HG03135 (cell line): ENCODE data around the gene MARVELD3.
"Not testable (repeated sequence)": the region's sequence is repeated elsewhere in the genome, so short reads cannot be mapped to it uniquely, and the experiment has no call there.

Source experiments
- ATAC-seq: cut with Tn5 transposase; IDR thresholded peaks from one replicate; pipeline ENCODE4 v1.9.1; 2021; ENCODE audit warnings: mild to moderate bottlenecking, moderate library complexity; ENCODE audit not compliant: unreplicated experiment

Gene MARVELD3, protein sequence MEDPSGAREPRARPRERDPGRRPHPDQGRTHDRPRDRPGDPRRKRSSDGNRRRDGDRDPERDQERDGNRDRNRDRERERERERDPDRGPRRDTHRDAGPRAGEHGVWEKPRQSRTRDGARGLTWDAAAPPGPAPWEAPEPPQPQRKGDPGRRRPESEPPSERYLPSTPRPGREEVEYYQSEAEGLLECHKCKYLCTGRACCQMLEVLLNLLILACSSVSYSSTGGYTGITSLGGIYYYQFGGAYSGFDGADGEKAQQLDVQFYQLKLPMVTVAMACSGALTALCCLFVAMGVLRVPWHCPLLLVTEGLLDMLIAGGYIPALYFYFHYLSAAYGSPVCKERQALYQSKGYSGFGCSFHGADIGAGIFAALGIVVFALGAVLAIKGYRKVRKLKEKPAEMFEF

DNA sequence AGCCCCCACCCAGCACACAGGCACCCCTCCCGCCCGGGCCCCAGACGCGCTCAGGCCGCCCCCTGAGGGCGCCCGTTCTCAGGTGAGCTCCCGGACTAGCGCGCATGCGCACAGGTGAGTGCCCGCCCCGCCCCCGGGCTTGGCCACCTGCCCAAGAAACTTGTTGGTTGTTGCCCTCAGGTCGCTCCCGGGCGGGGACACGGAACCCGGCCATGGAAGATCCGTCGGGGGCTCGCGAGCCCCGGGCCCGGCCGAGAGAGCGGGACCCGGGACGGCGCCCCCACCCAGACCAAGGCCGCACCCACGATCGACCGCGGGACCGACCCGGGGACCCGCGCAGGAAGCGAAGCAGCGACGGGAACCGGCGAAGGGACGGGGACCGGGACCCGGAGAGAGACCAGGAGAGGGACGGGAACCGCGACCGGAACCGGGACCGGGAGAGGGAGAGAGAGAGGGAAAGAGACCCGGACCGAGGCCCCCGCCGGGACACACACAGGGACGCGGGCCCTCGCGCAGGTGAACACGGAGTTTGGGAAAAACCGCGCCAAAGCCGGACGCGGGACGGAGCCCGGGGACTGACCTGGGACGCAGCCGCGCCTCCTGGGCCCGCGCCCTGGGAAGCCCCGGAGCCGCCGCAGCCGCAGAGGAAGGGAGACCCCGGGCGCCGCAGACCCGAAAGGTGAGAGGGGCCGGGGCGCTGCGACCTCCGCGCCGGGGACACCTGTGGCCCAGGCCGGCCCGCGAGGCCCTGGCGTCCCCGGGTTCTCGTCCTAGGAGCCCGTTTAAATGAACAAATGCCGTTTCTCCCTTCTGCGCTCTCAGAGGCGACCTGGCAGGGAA is at the start of gene MARVELD3:
Gene MARVELD3, plus strand, starts transcription at position 167 of the 840 bp plus-strand sequence. Its CDS starts 46 bp downstream, at position 213.
- ATAC-seq, result no peak

DNA sequence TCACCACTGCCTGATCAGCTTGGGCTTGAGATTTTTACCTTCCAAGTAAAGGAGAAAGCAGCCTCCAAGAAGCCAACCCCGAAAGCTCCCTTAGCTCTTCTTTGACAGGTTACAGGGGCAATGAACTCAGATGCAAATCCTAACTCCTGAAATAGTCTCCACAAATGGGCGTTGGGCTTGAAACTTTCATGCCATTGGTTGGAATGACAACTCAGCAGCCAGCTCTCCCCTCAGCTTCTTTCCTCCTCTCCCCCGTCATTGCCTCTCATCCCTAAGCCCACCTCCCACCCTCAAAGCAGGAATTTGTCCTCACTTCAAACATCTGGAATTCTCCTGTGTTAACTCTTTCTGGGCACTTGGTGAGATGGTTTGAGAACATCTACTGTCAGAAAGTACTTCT is 49.0 kb upstream of the MARVELD3 start, which contains the start of gene TAT:
Gene TAT, minus strand, starts transcription at position 122 of the 400 bp plus-strand sequence. CDS start 677 bp downstream, outside the sequence.
- ATAC-seq, result no peak

DNA sequence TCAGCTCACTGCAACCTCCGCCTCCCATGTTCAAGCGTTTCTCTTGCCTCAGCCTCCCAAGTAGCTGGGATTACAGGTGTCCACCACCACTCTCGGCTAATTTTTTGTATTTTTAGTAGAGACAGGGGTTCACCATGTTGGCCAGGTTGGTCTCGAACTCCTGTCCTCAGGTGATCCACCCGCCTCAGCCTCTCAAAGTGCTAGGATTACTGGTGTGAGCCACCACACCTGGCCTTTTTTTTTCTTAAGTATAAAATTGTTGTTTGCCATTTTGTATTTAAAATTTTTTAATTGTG is 43.5 kb upstream of the MARVELD3 start:
- not testable (repeated sequence) for ATAC-seq

DNA sequence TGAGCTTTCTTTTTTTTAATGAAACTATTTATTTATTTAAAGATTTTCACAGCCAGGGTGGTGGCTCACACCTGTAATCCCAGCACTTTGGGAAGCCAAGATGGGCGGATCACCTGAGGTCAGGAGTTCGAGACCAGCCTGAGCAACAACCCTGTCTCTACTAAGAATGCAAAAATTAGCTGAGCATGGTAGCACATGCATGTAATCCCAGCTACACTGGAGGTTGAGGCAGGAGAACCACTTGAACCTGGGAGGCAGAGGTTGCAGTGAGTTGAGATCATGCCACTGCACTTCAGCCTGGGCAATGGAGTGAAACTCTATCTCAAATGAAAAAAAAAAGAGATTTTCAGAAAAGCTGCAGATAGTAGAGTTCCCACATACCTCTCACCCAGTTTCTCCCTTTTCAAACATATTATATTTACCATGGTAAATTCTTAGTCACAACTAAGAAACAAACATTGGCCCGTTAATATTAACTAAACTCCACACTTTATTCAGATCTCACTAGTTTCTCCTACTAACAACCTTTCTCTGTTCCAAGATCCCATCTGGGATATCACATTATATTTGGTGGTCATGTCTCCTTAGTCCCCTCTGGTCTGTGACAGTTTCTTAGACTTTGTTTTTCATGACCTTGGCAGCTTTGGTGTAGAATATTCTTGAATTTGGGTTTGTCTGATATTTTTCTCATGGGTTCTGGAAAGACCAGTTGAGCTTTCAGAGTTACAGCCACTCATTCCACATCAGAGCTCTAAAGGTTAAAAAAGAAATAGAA is 41.3 kb upstream of the MARVELD3 start:
- ATAC-seq, result no peak

DNA sequence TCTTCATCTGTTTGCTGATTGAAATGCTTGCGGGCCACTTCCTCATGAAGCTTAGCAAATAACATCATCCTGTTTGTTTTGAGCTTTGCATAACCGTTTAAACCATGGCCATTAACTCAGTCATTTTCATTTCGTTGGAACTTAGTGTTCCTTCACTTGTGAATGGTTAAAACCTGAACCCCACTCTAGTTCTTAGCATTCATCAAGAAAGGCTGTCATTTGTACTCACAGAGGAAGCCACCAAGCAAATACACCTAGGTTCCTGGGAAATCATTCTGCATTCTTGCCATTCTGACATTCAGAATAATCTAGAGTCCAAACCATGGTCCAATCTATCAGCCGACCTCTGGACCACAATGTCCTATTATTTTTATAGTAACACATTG is 40.7 kb upstream of the MARVELD3 start:
- ATAC-seq, result no peak

DNA sequence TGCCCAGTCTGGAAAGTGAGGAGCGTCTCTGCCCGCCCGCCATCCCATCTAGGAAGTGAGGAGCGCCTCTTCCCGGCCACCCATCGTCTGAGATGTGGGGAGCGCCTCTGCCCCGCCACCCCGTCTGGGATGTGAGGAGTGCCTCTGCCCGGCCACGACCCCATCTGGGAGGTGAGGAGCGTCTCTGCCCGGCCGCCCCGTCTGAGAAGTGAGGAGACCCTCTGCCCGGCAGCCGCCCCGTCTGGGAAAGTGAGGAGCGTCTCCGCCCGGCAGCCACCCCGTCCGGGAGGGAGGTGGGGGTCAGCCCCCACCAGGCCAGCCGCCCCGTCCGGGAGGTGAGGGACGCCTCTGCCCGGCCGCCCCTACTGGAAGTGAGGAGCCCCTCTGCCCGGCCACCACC is 36.6 kb upstream of the MARVELD3 start:
- ATAC-seq, result not testable (repeated sequence)

DNA sequence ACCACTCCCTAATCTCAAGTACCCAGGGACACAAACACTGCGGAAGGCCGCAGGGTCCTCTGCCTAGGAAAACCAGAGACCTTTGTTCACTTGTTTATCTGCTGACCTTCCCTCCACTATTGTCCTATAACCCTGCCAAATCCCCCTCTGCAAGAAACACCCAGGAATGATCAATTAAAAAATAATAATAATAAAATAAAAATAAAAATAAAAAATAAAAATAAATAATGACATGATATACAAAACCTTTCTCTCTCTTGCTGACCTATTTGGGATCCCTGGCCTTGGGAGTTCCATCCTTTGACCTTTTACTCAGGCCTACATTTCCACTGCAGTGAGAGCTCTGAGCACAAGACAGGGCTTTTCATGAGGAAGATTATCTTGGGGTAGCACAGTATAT is 35.9 kb upstream of the MARVELD3 start:
- ATAC-seq, result not testable (repeated sequence)

DNA sequence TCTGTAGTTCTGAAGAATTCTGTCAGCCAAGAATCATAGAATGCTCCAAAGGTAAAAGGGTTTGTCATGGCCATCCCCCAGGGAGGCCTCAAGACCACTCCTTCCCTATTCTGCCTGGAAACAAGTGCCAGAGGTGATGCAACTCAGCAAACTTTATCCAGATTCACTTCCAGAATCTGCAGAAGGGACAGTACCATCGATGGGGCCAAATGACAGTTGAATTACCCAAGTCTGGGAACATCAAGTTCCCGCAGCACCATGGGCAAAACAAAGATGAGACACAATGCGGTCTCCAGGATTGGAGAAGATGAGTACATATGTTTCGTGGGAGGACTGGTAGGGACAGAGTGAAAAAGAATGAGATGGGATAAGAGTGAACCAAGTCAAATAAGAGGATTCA is 35.4 kb upstream of the MARVELD3 start:
- ATAC-seq, result no peak

DNA sequence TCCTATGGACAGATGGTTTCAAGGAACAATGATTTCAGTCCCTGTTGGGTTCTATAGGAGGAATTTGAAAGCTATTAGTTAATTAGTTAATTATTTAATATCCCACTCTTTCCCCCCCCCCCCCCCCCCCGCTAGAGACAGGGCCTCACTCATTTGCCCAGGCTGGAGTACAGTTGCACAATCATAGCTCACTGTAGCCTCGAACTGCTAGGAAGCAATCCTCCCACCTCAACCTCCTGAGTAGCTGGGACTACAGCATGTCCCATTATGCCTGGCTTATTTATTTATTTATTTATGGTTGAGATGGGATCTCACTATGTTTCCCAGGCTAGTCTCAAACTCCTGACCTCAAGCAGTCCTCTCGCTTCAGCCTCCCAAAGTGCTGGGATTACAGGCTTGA is 34.1 kb upstream of the MARVELD3 start:
- no peak for ATAC-seq

DNA sequence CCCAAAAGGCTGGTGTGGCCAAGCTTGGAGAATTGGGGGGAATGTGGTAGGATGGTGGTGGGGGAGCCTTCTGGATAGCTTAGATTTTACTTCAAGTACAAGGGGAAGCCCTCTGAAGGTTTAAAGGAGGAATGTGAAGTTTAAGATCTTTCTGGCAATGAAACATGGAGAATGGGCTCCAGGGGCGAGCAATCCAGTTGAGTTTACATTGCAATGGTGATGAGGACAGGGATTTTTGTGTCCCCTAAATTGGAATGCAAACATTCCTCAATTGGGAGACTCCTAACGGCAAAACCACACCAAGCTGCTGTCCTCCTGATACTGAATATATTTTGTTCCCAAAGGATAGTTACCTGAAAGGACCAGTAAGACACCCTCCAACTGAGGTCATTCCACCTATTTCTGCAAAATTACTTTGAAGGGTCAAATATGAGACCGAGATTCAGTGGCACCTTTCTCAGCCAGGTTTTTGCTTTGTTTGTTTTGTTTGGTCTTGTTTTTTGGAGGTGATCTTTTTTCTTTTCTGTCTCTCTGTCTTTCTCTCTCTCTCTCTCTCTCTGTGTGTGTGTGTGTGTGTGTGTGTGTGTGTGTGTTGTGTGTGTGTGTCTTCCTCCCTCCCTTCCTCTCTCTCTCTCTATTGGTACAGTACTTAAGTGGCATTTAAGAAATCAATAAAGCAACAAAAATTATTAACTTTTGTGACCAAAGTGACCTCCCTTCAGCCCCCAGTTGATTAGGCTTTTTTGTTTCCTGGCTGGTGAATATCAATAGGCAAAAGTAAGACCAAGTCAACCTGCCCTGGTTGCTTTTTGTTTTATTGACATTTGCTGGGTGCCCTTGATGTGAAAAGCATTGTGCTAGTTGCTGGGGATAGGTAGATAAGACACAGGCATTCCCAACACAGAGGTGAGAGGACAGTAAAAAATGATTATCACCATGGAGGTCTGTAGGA is 32.7 kb upstream of the MARVELD3 start:
- ATAC-seq, result no peak

DNA sequence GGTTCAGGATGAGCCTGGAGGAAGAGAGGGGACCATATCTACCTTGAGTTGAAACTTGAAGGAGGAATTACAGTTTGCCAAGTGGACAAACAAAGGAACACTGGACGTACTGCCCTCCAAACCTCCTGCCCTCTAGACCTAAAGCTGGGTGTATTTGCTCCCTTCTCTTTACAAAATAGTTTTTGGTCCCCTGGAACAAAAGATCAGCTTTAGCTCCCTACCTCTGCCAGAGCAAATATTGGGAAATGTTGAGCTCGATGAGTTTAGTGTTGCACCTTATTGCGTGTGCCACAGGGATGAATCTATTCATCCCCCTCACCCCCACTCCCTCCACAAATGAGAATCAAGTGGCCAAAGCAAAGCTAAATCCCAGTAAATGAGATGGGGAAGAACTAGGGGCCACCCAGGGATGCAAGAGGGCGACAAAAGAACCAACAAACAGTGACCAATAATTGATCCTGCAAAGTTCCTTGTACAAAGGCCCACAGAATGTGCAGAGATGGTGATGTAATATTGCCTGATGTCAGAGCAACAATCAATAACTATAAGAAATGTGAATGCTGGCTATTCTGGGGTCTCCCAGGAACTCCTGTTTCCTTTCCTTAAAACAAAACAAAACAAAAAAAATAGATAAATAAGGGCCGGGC is 31.9 kb upstream of the MARVELD3 start:
- ATAC-seq, result no peak

DNA sequence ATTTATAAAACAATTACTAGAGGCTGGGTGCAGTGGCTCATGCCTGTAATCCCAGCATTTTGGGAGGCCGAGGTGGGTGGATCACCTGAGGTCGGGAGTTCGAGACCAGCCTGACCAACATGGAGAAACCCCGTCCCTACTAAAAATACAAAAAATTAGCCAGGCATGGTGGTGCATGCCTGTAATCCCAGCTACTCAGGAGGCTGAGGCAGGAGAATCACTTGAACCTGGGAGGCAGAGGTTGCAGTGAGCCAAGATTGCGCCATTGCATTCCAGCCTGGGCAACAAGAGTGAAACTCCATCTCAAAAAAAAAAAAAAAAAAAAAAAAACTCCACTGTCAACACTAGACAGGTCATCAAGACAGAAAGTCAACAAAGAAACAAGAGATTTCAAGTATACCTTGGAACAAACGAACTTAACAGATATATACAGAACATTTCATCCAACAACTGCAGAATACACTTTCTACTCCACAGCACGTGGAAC is 30.6 kb upstream of the MARVELD3 start:
- ATAC-seq, result not testable (repeated sequence)

DNA sequence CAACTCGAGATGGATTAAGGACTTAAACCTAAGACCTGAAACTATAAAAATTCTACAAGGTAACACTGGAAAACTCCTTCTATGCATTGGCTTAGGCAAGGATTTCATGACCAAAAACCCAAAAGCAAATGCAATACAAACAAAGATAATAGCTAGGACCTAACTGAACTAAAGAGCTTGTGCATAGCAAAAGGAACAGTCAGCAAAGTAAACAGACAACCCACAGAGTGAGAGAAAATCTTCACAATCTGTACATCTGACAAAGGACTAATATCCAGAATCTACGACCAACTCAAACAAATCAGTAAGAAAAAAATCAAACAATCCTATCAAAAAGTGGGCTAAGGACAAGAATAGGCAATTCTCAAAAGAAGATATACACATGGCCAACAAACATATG is 27.6 kb upstream of the MARVELD3 start:
- ATAC-seq, result not testable (repeated sequence)

DNA sequence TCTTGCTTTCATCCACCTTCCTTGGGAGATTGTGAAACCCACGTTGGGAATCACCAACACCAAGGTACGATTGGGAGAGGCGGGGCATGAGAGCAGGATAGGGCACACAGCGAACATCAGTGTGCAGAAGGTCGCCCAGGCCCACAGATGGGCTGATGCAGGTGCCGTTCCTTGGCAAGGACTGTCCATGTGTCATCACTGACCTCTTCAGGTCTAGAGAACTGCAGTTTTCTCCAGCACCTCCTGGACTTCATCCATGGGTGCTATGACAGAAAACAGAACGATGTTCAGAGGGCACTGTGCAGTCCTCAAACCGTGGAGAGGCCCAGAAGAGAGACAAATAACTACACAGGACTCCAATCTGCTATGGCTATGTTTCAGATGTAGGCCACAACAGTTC is 25.2 kb upstream of the MARVELD3 start:
- ATAC-seq, result no peak

DNA sequence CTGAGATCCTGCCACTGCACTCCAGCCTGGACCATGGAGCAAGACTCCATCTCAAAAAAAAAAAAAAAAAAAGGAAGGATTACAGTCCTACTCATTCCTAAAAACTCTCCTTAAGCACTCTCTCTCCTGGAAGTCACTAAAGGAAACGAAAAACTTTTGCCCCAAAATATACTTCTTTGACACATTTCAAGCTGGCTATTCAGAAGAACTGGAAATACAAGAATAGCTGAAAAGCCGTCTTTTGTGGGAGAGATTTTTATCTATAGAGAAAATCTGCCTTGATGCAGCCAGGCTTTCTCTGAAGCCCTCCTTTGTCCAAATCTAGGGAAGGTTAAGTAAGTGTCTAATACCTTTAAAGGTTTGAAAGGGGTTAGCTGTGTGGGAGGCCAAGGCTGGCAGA is 16.9 kb upstream of the MARVELD3 start:
- no peak for ATAC-seq

DNA sequence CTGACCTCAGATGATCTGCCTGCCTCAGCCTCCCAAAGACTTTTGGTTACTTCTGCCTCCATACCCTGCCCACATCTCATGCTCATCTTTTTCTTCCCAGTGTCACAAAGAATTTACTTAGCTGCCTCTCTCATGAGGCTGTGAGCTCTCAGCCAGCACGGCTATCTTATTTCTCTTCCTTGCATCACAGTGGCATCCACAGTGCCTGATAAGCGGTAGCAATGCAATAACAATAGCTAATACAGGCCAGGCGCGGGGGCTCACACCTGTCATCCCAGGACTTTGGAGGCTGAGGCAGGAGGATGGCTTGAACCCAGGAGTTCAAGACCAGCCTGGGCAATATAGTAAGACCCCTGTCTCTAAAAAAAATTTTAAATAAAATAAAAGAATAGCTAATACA is 15.5 kb upstream of the MARVELD3 start:
- ATAC-seq, result no peak

DNA sequence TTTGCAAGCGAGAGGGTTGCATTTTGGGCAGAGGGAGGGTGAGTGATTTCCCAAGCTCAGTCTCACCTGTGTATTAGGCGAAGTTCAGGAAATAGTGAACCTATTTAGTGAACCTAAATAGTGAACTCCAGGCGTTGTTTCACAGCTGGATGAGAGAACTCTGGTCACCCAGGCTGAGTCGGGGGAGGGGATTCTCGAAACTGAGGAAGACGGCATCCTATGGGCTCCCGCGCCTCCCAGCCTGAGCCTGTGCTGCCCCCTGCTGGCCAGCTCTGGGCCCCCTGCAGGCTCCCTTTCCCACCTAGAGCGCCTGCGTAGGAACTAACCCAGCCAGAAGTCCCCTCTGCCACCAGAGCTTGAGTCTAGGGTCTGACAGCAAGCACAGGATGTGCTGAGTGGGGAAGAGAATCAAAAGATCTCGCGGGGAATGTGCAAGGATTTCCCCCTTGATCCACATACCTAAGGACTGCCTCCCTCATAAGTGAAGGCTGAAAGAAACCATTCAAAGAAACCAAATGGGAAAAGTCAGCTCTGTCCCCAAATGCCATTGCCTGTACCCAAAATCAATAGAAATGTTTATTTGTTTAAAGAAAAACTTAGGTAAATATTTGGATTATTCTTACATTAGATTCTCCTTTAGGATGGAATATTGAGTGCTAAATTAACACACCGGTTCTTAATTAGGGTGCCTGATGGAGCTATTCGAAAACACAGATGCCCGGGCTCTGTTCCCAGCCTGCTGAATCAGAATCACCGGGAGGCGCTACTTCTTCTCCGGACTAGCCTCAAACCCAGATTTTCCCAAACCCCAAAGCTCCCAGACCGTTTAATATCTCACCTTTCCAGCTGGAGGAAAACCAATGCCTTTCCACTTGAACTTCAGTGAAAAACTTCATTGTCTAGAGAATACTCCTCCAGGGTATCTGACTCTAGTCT is 14.8 kb upstream of the MARVELD3 start:
- ATAC-seq, result no peak

DNA sequence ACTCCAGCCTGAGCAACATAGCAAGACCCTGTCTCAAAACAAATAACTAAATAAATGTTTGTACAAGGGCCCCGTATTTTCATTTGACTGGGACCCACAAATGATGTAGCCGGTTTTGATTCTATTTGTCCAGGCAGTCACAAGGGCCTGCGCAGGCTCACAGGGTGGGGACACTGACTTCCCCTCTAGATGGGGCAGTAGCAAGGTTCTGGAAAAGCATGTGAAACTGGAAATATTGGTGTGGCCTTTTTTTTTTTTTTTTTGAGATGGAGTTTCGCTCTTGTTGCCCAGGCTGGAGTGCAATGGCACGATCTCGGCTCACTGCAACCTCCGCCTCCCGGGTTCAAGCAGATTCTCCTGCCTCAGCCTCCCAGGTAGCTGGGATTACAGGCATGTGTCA is 11.0 kb upstream of the MARVELD3 start:
- ATAC-seq, result not testable (repeated sequence)
